RCC 7860 (cell line): ENCODE measurements around the gene CTAGE9.
"Not testable (repeated sequence)": the region's sequence is repeated elsewhere in the genome, so short reads cannot be mapped to it uniquely, and the experiment has no call there.

Experiments used
- DNase-seq: peaks from one replicate; pipeline ENCODE4 v3.0.0-alpha.2; 2015; ENCODE audit warnings: low spot score
- FAIRE-seq: peaks from 2 replicates; lab custom pipeline; 2012; peaks lifted over from hg19 to GRCh38; lab: Jason Lieb, UNC

The CTAGE9 gene

DNA sequence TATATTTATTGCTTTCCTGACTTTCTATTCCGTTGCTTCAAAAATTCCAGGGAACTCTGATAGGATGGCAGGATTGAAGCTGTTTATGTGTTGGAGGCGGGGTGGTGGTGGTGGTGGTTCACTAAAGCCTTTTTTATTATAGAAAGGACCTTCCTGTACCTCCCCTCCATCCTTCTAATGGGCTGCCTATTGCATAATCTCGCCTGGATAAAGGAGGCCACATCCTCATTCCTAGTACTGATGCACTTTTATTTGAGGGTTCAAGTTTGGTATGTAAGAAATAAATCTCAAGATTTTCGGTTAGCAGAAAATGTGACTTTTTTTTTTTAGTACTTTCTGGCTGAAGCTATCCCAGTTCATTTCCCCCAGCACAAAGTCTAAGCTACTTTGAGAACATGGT is 18.7 kb upstream of the CTAGE9 start:
- FAIRE-seq (no peak), DNase-seq (no peak)

DNA sequence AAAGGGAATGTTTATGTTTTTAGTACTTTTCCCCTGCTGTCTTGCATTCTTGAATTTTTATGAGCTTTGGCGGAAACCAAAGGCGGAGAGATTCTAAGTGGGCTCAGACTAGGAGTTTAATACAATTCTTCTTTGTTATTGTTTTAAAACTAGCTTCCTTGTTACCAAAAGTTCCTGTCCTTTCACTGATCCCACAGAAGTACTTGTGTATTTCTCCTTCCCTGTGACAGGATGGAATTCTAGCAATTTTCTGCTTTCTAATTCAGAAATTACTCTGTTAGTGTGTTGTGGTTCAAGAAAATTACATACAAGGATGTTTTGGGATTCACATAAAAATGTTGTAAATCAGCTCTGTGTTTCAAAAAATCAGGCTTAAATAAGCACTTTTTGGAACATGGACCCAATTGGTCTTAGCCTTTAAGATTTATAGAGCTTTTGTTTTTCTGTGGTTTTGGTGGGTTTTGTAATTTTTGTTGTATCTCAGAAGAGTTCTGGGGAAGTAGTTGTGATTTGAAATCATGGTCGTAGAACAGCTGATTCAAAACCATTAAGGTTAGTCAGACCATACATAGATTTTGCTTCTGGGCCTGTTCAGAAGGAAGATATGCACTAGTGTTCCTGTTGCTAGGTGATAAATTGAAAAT is 17.6 kb upstream of the CTAGE9 start:
- no peak for FAIRE-seq

DNA sequence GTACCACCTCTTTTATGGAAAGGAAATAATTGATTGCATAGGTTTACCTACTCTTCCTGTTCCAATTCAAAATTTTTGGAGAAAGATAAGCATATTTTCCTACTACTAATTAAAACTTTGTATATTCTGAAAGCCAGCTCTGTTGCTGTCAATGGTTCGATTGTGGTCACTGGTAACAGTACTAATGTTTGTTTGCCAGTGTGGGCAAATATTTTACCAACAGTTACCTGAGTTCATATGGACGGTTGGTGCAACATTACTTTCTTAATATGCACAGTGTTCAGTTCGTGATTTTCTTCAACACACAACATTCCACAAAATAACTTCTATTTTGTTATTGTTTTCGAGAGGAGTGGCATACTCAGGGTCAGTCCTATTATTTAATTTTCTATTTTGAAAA is 17.1 kb upstream of the CTAGE9 start:
- DNase-seq (no peak), FAIRE-seq (no peak)

More for the DNA sequence above, 17.6 kb upstream of the CTAGE9 start:
- DNase-seq = no peak

DNA sequence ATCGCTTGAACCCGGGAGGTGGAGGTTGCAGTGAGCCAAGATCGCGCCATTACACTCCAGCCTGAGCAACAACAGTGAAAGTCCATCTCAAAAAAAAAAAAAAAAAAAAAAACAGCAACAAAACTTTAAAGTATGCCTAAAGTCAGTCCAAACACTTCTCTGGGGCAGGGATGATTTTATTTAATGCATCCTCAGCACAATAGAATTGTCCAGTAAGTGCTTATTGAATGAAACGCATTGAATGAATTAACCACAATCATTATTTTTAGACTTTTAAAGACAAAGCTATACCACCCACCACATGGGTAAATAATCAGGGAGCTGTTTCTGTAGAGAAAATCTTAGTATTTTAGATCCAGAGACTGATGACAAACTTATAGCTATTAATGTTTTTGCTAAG is 16.6 kb upstream of the CTAGE9 start:
- DNase-seq (no peak), FAIRE-seq (no peak)

DNA sequence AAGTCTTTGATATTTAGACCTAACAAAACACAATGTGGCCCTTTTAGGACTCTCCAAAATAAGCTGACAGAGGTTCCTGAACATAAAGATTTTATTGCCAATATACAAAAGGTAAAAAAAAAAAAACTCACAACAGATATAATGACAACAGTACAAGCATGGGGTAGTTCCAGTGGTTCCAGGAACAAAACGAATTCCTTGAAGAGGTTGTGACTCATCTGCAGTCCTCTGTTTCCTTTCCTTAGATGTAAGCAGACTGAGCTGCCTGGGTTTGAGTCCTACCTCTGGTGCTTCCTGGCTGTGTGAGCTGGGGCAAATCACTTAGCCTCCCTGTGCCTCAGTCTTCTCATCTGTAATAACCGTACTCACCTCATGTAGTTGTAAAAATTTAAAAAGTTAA is 13.3 kb upstream of the CTAGE9 start:
- FAIRE-seq = no peak
- DNase-seq = no peak

DNA sequence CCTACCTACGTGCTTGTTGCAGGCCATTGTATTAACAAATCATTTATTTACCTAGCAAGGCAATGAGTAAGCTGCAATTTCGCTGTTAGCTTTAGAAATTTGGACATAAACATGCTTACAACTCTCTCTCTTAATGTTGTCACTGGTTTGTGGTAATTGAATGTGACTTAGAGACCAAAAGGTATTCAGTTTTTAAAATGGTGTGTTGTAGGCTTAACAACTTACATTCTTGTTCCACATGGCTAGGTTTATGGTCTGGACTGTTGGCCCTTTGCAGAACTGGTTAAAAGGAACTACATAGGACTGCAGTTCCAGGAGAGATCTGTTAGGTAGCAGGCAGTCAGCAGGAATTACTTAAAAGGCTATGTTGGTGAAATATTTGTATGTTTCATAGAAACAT is 10.3 kb upstream of the CTAGE9 start:
- peak; percentile 48 for DNase-seq
- FAIRE-seq = peak; percentile 73

DNA sequence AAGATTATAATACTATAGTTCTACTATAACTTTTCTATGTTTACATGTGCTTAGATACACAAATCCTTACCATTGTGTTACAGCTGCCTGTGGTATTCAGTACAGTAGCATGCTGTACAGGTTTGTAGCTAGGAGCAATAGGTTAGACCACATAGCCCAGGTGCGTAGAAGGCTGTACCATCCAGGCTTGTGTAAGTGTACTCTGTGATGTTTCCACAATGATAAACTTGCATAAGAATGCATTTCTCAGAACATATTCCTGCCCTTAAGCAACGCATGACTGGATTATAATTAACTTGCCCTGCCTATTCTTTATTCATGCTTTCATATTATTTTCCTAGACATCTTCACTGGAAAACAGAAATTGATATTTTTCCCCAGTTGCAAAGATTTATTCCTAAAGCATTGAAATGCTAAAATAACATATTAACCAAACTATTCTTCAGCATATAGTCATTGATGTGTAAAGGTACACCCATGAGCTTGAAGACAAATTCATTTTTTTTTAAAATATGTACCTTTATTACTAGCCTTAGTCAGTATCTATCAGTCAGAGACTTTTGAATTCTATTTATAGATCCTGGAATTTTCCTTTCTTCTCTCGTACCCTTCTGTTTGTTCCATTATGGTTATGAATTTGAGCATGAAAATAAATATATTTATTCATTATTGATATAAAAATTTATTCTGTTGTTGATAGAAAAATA is 7.2 kb upstream of the CTAGE9 start:
- no peak for FAIRE-seq
- no peak for DNase-seq

DNA sequence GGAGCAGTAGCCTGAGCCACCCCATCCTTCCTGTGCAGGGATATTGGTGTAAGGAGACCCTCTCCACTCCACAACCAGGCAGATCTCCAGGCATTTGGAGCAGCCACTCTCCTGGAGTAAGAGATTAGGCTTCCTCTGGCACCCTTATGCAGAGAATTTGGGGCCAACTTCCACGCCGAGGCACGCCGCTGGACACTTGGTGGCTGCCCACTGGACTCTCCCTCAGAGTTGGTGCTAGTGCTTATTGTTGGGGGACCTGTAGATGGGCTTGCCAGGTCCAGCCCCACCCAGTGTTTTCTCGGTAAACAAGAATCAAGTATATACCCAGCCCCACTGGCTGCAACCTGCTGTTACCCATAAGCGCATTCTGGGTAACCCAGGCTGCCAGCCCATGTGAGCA is 4.8 kb upstream of the CTAGE9 start:
- not testable (repeated sequence) for FAIRE-seq, DNase-seq

DNA sequence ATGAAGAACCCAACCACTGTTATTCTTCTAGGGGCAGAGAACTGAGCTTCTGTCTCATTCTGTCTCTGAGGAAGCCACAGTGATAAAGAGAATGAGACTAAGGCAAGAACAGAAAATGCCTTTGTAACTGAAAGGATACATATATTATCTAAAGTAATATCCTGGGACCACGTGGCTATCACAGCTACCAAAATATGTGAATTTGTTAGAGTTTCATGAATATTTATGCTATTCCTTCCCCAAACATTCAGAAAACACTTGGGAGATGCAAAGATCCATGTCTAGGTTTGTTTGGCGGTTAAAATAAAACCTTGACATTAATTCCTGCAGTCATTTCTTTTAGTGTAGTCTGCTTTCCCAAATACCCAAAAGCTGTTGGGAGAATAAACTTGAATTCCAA is 6.9 kb downstream of the CTAGE9 start:
- FAIRE-seq, DNase-seq: not testable (repeated sequence)

DNA sequence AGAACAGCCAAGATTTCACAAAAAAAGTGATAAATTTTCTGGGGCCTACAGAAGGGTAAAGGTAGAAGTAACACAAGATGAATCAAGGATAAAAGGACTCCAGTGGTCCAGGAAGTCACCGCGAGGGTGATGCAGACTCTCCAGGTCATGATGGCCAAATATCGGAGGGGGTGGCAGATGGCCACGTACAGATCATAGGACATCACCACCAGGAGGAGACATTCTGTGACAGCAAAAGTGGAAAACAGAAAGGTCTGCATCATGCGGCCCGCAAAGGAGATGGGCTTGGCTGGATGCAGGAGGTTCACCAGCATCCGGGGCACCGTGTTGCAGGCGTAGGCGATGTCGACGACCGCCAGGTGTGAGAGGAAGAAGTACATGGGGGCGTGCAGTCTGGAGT is 10.0 kb downstream of the CTAGE9 start:
- FAIRE-seq, DNase-seq: not testable (repeated sequence)

DNA sequence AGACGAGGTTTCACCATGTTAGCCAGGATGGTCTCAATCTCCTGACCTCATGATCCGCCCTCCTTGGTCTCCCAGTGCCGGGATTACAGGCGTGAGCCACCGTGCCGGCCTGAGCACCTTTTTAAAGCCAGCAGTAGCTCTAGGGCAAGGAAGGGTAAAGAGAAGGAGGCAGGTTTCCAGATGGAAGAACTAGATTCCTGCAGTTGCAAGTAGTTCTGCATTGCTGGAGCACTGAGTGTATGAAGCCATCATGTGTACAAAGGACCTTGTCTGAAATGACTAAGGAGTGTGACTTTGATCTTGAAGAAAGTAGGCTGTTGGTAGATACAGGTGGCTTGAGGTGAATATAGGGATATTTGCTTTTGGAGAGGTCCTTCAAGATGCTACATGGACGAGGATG is 13.9 kb downstream of the CTAGE9 start:
- FAIRE-seq = no peak
- no peak for DNase-seq

DNA sequence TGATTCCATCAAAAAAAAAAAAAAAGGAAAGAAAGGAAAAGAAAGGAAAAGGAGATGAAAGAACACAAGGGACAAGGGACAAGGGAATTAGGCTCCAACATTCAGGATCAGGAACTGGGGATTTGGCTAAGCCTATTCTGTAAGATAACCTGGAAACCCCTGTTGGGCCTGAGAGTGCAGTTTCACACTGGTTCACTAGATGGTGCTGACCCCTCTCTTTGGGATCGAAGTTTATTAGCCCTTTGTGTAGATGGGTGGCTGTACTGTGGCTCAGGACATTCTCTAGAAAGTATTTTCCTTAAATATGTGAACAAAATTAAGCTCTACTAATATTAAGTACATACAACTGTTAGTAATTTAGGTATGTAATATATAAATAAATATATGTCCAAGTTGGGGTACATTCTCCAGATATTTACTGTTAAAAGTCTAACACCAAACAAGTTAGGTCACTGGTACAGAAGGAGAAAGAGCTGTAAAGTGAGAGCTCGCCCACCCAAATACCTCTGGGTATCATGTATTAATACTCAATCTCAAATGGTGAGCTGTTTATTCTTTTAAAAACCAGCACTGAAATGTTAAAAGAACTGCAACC is 15.9 kb downstream of the CTAGE9 start:
- FAIRE-seq = no peak
- DNase-seq = peak; percentile 41

DNA sequence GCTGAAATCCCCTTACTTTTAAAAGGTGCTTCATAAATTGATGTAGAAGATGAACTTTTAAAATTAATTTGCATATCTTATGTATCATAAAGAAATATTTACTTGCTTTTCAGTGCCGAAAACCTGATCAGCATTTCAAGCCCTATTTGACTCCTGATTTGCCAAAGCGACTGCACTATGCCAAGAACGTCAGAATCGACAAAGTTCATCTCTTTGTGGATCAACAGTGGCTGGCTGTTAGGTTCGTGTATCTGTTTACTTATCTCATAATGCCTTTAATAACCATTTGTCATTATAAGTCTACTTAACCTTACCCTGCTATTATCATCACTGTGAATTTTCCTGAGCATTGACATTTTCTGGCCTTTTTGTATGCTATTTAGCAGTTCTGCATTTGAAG is 17.4 kb downstream of the CTAGE9 start:
- DNase-seq (no peak), FAIRE-seq (no peak)

DNA sequence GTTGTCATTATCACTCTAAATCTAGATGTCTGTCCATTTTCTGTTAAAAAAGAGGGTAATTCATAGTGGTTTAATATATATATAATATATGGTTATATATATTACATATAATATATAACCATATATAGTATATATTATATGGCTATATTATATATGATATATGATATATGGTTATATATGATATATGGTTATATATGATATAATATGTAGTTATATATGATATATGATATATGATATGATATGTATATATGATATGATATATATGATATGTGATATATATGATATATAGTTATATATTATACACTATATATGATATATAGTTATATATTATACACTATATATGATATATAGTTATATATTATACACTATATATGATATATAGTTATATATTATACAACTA is 18.2 kb downstream of the CTAGE9 start:
- DNase-seq (no peak), FAIRE-seq (peak; percentile 94)

DNA sequence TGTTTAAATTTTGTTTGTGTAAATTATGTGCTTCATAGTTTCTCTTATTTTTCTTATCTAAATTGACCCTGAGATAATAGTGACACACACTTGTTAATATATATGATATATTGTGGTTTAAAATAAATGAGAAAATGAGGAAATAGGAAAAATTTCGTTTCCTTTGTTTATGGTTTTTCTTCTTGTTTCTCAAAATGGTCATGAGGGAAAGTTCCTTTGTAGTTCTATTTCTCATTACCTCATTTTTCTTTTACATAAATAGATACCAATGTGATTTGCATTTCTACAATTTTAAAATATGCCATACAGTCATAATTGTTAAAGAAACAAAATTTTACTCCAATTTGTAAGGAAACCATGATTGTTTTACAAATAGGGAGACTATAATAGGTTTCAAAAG is 18.8 kb downstream of the CTAGE9 start:
- no peak for FAIRE-seq
- DNase-seq = no peak

DNA sequence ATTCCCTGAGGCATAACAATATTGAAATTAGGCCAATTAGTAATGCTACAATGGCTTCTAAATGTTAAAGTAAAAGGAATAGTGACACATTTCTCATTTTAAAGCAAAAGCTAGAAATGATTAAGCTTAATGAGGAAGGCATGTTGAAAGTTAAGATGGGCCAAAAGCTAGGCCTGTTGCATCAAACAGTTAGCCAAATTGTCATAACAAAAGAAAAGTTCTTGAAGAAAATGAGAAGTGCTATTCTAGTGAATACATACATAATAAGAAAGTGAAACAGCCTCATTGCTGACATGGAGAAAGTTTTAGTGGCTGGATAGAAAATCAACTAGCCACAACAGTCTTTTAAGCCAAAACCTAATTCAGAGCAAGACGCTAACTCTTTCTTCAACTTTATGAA is 22.5 kb downstream of the CTAGE9 start:
- FAIRE-seq (no peak), DNase-seq (no peak)

DNA sequence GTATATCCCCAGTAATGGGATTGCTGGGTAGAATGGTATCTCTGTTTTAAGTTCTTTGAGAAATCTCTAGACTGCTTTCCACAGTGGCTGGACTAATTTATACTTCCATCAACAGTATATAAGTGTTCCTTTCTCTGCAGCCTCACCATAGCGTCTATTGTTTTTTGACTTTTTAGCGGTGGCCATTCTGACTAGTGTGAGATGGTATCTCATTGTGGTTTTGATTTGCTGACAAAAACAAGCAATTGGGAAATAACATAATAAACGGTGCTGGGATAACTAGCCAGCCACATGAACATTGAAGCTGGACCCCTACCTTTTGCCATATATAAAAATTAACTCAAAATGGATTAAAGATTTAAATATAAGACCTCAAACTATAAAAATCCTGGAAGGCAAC is 23.8 kb downstream of the CTAGE9 start:
- no peak for FAIRE-seq
- no peak for DNase-seq

DNA sequence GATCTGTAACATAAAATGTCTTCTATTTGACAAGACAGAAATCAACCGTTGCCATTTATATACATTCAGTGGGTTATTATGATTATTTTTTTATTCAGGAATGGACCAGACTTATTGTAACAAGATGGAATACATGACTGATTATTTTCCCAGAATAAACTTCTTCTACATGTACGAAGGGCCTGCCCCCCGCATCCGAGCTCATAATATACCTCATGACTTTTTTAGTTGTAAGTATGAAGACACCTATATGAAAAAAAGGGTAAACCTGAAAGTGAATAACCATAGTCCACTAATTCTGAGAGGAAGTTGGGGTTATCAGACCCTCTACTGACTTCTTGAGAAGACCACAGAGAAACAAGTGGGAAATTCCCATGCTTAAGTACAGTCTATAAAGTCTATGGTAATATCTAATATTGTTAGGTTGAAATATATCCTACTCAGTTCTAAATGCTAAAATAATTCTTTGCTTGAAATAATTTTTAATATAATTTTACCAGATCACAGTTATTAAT is 25.5 kb downstream of the CTAGE9 start:
- DNase-seq (no peak), FAIRE-seq (no peak)

DNA sequence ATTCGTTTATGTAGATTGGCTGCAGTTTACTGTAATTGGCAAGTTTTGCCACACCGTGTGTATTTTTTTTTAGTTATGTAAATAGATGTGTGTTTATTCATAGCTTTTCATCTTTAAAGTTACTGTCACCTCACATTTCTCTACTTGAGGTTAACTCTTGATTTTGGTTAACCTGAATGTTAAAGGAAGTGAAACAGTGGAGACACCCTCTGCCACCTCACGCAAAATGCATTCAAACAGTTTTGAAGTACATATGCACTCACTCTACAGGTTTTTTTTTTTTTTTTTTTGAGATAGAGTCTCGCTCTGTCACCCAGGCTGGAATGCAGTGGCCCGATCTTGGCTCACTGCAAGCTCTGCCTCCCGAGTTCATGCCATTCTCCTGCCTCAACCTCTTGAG is 27.3 kb downstream of the CTAGE9 start:
- FAIRE-seq = no peak
- DNase-seq = no peak

DNA sequence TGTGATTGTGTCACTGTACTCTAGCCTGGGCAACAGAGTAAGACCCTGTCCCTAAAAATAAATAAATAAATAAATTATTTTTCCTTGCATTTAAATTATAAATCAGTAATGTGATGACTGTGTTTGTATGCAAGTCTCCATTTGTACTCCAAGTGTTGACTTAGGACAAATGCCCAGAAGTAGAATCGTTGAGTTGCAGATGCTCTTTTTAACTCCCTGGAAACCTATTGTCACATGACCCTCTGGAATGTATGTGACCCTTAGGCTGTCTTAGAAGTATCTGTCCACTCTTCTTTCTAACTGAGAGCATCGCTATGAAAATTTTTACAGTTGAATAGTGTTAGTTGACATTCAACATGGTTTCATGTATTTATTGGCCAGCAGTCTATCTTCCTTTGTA is 28.4 kb downstream of the CTAGE9 start:
- DNase-seq (no peak), FAIRE-seq (no peak)

DNA sequence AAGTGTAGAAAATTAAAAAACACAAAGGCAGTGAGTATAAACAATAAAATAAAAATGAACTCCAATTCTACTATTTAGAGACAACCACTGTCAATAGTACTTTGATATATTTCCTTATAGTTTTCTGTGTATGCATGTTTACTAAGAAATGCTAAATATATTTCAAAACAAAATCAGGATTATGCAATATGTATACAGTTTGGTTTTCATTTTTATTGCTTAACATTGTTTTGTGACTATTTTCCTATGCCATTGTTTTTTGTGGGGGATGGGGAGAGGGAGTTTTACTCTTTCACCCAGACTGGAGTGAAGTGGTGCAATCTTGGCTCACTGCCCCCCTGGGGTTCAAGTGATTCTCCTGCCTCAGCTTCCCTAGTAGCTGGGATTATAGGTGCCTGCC is 29.2 kb downstream of the CTAGE9 start:
- FAIRE-seq = no peak

DNA sequence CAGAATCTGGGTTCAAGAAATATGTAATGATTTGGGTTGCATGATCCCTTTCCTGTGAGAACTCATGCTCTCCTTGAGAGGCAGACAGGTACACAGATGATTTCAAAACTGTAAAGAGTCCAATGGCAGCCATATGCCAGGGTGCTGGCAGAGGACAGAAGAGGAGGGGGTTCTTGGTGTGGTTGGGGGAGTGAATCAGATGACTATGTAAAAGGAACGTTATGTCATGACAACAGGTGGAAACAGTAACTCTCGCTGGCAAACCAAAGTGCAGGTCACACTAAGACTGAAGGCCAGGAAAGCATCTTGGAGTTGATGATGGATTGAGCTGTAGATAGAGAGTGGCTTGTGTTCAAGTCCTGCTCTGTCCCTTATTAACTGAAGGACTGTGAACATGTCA is 29.9 kb downstream of the CTAGE9 start:
- no peak for FAIRE-seq

More for the DNA sequence above, 29.2 kb downstream of the CTAGE9 start:
- DNase-seq = no peak

More for the DNA sequence above, 29.9 kb downstream of the CTAGE9 start:
- no peak for DNase-seq
